ENCODE results near the gene PROZ.
"Not testable (repeated sequence)": the region's sequence is repeated elsewhere in the genome, so short reads cannot be mapped to it uniquely, and the experiment has no call there.

Gene PROZ, protein sequence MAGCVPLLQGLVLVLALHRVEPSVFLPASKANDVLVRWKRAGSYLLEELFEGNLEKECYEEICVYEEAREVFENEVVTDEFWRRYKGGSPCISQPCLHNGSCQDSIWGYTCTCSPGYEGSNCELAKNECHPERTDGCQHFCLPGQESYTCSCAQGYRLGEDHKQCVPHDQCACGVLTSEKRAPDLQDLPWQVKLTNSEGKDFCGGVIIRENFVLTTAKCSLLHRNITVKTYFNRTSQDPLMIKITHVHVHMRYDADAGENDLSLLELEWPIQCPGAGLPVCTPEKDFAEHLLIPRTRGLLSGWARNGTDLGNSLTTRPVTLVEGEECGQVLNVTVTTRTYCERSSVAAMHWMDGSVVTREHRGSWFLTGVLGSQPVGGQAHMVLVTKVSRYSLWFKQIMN

DNA sequence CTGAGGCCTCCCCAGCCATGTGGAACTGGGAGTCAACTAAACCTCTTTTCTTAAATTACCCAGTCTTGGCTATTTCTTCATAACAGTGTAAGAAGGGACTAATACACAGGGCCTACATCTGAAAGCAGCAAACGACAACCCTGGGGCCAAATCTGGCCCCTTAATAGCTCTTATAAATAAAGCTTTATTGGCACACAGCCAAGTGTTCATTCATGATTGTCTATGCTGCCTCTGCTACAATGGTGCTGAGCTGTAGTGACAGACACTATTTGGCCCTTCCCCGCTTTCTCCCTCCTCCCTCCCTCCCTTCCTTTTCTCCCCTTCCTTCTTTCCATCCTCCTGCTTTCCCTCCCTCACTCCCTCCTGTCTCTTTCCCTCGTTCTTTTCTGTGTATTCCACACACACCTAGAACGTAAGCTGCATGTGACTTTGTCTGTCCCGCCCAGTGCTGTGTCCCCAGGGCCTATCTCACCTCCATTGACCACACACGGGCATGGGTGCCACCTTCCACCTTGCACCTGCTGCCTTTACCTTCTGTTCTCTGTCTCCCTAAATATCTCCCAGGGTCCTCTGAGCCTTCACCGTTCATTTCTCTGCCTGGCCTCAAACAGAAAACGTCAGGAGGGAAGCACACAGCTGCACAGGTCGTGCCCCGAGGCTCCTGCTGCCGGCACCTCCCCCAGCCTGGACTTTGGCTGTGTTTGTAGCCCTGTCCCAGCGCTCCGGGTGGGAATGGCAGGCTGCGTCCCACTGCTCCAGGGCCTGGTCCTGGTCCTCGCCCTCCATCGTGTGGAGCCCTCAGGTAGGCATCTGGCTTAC, at the start of gene PROZ:
TSS of gene PROZ (plus strand) at position 720 of the 819 bp plus-strand sequence. CDS start at position 733, 13 bp downstream.
- no peak for DNase-seq (ENCODE audit: low read depth in 2 of 2, low spot score in 1 of 2)

DNA sequence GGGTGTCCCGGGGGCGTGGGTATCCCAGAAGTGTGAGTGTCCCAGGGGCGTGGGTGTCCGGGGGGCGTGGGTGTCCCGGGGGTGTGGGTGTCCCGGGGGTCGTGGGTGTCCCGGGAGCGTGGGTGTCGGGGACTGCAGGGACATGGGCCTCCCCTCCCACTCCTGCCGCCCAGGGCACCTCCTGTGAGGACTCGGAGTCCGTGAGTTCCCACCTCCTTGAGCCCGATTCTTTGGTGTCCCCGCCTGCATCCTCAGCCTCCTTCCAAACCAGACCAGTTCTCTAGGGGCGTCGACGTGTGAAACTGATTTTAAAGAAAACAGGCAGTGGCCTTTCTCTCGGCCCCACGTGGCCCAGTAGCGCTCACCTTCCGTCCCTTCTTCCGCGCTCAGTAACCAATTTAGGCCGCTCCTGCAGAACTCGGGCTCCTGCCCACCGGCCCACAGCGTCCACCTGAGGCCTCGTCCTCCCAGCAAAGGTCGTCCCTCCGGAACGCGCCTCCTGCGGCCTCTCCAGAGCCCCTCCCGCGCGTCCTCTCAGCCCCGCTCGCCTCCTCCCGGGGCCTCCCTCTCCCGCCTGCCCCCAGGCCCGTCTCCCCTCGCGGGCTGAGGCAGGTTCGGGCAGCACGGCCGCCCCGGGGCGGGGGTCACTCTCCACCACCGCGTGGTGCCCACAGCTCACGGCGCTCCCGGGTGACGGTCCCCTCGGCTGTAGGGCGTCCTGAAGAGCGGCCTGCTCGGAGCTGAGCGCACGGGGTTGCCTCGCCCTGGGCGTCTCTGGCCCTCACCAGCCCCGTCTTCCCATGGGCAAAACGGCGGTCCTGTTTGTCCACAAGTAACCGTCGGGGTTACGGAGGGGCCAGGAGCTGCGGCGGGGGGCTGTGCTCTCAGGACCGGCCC, 49.0 kb upstream of the PROZ start:
- DNase-seq (ENCODE audit: low read depth in 2 of 2, low spot score in 1 of 2): no peak

DNA sequence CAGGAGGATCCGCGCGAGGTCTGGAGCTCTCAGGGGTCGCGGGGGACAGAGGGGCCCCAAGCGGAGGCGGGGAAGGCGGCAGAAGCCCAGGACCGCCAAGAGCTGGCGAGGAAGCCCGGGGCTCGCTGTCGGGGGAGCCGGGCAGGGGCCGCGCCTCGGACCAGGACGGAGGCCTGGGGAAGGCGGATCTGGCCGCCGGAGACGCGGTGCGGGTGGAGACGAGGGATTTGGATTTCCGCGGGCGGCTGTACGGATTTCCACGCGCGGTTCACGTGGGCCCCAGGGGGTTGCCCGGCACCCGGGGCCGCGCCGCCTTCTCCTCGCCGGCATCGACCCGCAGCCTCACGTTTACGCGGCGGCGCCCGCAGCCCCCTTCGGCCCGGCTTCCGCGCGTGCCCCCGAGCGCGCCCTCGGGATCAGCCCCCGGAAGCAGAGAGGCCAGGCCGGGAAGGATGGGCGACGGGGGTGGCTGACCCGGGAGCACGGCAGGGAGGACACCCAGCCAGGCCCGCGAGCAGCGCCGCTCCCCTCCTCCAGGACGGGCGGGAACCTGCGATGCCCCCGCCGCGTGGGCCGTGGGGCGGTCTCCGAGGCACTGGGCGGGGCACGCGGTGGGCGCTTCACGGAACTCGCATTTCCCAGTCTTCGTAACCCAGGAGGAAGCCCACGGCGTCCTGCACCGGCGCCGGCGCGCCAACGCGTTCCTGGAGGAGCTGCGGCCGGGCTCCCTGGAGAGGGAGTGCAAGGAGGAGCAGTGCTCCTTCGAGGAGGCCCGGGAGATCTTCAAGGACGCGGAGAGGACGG, 48.2 kb upstream of the PROZ start:
- DNase-seq (ENCODE audit: low read depth in 2 of 2, low spot score in 1 of 2): peak; percentile 16 to 35

DNA sequence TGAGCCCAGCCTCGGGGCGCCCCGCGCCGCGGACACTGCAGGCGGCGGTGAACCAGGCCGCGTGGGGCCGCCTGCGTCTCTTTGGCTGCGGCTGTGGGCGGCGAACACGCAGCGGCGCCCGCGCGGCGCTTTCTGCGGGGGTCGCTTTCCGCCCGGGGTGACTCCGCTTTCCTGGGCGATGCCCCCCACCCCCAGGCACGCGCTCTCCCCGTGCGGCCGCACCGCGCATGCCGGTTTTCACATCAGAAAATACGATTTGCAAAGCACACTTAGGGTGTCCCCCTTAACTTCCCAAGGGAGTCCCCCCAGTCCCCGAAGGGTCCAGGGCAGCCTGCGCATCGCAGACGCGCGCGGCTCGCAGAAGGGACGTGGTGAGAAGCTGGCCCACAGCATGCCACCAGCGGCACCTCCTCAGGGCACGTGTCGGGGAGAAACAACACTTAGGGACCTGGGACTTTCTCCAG, 47.6 kb upstream of the PROZ start:
- DNase-seq (ENCODE audit: low read depth in 2 of 2, low spot score in 1 of 2): no peak

DNA sequence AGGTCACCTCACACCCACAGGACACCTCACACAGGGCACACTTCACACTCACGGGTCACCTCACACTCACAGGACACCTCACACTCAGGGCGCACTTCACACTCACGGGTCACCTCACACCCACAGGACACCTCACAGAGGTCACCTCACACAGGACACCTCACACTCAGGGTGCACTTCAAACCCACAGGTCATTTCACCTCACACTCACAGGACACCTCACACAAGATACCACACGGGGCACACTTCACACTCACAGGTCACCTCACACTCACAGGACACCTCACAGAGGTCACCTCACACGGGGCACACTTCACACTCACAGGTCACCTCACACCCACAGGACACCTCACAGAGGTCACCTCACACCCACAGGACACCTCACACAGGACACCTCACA, 46.6 kb upstream of the PROZ start:
- DNase-seq (ENCODE audit: low read depth in 2 of 2, low spot score in 1 of 2): not testable (repeated sequence)

DNA sequence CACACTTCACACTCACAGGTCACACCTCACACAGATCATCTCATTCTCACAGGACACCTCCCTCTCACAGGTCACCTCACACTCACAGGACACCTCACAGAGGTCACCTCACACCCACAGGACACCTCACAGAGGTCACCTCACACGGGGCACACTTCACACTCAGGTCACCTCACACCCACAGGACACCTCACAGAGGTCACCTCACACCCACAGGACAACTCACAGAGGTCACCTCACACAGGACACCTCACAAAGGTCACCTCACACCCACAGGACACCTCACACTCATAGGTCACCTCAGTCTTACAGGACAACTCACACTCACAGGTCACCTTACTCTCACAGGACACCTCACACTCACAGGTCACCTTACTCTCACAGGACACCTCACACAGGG, 46.0 kb upstream of the PROZ start:
- DNase-seq (ENCODE audit: low read depth in 2 of 2, low spot score in 1 of 2): not testable (repeated sequence)

DNA sequence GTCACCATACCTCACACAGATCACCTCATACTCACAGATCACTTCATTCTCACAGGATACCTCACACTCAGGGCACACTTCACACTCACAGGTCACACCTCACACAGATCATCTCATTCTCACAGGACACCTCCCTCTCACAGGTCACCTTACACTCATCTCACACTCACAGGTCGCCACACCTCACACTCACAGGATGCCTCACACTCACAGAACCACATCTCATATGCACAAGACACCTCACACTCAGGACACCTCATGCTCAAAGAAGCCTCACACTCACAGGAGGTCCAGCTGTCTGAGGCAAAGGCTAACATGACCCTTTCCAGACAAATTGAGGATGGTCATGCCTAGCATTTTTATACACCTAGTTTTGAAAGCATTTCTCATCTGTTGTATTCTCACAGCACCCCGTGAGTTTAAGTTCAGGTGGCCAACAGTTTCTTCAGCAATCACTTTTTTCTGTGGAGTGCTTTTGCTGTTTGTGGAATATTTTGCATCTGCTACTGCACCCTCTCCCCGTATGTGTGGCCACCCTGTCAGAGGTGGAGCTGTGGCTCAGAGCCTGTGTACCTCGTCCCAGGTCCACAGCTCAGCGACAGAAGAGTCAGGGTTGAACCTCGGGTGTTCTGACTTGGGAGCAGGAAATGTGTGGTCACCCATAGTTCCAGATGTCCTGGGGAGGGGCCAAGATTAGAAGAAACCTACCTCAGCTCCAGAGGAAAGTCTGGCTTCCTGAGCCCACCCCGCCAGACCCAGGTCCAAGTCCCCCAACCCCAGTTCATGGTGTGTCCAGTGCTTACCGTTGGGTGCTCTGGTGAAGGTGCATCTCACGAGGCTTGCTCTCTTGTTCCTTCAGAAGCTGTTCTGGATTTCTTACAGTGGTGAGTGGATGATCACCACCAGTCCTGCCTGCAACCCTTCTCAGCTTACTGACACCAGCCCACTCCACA, 45.3 kb upstream of the PROZ start:
- DNase-seq (ENCODE audit: low read depth in 2 of 2, low spot score in 1 of 2): no peak

DNA sequence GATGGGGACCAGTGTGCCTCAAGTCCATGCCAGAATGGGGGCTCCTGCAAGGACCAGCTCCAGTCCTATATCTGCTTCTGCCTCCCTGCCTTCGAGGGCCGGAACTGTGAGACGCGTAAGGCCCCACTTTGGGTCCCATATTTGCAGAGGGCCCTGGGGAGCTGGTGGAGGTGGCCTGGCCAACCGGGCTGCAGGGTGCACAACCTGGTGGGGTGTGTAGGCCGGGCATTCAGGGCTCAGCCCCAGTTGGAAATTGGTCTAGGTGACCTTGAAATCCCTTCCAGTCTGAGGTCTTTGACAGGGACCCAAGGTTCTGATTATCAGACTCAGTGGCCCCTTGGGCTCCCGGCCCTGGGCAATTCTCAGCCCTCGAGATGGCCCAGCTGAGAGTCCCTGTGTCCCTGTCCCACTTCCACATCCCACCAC, 44.6 kb upstream of the PROZ start:
- no peak for DNase-seq (ENCODE audit: low read depth in 2 of 2, low spot score in 1 of 2)

DNA sequence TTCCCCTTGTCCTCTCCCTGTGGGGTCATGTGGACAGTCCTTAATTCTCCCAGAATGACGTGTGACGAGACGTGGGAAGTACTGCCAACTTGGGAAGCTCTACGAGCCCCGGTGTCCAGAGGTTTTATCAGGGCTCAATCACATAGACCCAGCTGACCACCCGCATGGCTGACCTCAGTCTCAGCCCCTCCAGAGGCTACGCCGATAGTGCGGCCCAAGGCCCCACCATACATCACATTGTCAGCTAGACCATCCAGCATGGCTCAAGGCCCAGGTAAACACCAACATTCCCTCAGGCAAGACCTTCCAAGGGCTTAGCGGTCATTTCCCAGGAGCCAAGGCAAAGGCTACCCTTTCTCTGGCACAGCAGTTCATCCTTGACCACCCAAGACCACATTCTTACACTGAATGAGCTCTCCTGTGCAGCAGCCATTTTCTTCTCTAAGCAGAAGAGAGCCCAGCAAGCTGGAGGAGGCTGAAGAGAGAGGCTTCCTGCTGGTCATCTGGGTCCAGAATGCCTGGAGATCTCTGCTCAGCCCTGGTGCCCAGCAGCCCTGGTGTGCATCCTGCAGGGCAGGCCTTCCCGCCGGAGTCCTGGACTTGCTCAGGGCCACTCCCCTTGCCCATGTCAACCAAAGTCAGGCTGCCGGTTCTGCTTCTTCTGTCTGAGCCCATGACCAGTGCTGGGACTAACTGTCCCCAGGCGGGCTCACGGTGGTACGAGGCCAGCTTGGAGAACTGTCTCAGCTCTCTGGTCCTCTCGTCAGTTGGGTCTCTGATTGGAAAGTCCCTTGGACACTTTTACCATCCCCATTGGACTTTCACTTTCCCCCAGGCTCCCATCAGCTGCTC, 43.7 kb upstream of the PROZ start:
- no peak for DNase-seq (ENCODE audit: low read depth in 2 of 2, low spot score in 1 of 2)

DNA sequence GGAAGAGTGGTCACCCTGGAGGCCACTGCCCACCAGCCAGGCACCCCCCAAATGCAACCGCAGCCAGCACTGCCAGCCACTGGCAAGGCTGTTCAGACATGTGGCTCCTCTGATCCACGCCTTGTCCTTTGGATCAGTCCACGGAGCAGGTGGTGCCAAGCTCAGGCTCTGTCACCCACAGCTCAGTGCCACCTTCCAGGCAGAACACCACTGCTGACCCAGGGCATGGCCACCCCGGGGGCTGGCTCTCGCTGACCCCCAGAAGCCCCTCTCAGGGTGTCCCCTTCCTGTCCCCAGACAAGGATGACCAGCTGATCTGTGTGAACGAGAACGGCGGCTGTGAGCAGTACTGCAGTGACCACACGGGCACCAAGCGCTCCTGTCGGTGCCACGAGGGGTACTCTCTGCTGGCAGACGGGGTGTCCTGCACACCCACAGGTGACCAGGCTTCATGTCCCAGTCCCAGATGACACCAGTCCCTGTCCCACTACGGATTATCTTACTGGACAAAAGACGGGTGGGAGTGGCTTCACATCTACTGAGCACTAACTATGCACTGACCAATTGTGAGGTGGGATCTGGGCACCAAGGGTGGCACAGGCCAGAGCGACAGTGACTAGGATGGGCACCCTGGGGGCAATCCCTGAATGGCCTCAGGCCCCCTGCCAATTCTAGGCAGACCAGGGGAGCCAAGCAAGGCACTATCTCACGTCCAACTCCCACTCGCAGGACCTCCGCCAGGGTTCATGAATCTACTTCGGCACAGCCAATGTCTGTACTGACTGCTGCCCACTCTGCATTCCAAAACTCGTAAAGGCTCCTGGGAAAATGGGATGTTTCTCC, 42.9 kb upstream of the PROZ start:
- no peak for DNase-seq (ENCODE audit: low read depth in 2 of 2, low spot score in 1 of 2)

DNA sequence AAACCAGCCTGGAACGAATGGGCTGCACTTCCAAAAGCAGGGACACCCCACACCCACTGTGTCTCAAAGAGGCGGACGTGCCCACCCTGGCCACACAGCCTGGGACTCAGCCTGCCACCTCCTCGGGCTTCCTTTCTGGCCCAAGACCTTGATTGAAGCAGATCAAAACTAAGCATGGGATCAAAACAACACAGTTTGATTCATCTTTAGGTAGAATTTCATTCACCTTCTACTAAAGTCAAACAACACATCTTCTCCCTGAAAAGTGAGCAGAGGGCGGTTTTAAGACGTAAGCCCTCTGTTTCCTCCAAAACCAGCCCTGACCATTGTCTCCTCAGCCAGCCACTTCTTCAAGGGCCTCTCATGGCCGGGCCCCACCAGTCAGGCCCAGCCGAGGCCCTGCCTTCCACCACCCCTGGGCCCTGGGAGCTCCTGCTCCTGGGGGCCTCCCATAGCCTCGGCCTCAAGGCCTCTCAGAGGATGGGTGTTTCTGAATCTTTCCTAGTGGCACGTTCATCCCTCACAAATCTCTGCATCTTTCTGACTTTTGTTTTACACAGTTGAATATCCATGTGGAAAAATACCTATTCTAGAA, 42.1 kb upstream of the PROZ start:
- DNase-seq (ENCODE audit: low read depth in 2 of 2, low spot score in 1 of 2): no peak

DNA sequence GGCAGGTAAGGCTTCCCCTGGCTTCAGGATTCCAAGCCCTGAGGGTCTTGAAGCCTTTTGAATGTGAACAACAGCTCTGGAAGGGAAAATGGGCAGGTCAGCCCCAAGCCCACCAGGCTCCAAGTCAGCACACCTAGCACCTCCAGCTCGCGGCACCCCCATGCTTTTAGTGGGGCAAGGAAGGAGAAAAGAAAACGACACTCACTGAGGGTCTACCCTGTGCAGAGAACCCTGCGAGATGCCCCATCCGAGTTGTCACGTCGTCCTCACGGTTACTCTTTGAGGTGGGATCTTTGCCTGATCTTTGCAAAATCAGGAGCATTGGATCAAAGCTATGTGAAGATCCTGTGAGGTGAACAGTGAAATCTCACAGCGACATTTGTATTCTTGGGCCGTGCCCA, 41.6 kb upstream of the PROZ start:
- no peak for DNase-seq (ENCODE audit: low read depth in 2 of 2, low spot score in 1 of 2)

DNA sequence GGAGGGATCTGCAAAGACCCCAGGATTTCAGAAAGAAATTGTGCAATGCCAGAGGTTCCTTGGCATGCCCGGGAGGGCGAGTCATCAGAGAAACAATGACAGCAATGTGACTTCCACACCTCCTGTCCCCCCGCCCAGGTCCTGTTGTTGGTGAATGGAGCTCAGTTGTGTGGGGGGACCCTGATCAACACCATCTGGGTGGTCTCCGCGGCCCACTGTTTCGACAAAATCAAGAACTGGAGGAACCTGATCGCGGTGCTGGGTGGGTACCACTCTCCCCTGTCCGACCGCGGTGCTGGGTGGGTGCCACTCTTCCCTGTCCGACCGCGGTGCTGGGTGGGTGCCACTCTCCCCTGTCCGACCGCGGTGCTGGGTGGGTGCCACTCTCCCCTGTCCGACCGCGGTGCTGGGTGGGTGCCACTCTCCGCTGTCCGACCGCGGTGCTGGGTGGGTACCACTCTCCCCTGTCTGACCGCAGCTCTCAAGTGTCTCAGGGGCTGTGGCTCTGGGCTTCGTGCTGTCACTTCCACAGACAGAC, 41.0 kb upstream of the PROZ start:
- DNase-seq (ENCODE audit: low read depth in 2 of 2, low spot score in 1 of 2): no peak

DNA sequence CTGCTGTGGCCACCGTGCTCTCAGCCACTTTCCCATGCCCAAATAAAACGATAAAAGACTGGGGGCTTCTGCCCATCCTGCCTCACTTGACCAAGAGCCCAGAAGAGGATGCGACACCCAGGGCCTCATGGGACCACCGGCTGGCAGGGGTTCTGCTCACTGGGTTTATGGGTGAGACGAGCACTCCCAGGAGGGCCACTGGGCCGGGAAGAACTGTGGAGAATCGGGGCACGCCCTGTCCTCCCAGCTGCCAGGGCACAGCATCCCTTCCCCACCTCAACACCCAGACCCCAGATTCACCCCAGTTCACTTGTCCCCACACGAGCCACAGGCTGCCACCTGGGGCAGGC, 40.6 kb upstream of the PROZ start:
- no peak for DNase-seq (ENCODE audit: low read depth in 2 of 2, low spot score in 1 of 2)

DNA sequence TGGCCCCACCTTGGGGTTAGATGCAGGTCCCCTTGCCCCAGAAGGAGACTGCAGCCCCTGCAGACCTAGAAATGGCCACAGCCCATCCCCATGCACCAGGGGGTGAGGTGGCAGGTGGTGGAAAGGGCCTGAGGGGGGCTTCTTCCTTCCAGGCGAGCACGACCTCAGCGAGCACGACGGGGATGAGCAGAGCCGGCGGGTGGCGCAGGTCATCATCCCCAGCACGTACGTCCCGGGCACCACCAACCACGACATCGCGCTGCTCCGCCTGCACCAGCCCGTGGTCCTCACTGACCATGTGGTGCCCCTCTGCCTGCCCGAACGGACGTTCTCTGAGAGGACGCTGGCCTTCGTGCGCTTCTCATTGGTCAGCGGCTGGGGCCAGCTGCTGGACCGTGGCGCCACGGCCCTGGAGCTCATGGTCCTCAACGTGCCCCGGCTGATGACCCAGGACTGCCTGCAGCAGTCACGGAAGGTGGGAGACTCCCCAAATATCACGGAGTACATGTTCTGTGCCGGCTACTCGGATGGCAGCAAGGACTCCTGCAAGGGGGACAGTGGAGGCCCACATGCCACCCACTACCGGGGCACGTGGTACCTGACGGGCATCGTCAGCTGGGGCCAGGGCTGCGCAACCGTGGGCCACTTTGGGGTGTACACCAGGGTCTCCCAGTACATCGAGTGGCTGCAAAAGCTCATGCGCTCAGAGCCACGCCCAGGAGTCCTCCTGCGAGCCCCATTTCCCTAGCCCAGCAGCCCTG, 40.0 kb upstream of the PROZ start:
- no peak for DNase-seq (ENCODE audit: low read depth in 2 of 2, low spot score in 1 of 2)

DNA sequence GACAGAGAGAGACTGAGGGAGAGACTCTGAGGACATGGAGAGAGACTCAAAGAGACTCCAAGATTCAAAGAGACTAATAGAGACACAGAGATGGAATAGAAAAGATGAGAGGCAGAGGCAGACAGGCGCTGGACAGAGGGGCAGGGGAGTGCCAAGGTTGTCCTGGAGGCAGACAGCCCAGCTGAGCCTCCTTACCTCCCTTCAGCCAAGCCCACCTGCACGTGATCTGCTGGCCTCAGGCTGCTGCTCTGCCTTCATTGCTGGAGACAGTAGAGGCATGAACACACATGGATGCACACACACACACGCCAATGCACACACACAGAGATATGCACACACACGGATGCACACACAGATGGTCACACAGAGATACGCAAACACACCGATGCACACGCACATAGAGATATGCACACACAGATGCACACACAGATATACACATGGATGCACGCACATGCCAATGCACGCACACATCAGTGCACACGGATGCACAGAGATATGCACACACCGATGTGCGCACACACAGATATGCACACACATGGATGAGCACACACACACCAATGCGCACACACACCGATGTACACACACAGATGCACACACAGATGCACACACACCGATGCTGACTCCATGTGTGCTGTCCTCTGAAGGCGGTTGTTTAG, 39.2 kb upstream of the PROZ start:
- no peak for DNase-seq (ENCODE audit: low read depth in 2 of 2, low spot score in 1 of 2)

All from stimulated activated CD8-positive, alpha-beta memory T cell treated with anti-CD3 and anti-CD28 coated beads, Interleukin-4, amount 100 ng/mL, for 4 hours (primary cell).